NCI-H1417 treated with DMSO at 0.1 percent for 48 hours (cell line): ENCODE results near the gene ISYNA1.
"Not testable (repeated sequence)": the region's sequence is repeated elsewhere in the genome, so short reads cannot be mapped to it uniquely, and the experiment has no call there.

Source experiments
- DNase-seq: peaks from one replicate; lab custom pipeline; 2025; lab: John Stamatoyannopoulos, UW

ISYNA1 gene

DNA sequence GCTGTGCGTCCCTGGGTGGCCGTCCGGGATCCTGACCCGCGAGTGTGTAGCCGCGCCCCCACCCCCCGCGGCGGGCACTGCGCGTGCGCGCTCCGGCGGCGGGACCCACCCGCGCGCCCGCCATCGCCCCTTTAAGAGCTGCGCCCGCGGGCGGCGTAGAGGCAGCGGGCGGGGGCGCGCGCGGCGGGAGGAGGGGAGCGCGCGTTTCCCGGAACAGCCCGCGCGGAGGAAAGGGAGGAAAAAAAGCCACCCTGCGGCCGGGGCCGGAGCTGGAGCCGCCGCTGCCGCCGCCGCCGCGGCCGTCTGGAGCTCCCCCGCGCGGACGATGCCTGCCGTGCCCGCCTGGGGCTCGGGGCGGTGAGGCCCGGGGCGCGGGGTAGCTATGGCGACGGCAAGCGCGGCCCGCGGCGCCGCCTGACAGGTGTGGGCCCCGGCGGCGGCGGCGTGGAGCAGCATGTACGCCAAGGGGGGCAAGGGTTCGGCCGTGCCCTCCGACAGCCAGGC, 18.7 kb downstream of the ISYNA1 start, which contains the start of gene SSBP4:
SSBP4 (plus strand) TSS at position 204 of the 504 bp plus-strand sequence; CDS start at position 455, 251 bp downstream.
- DNase-seq, result no peak

DNA sequence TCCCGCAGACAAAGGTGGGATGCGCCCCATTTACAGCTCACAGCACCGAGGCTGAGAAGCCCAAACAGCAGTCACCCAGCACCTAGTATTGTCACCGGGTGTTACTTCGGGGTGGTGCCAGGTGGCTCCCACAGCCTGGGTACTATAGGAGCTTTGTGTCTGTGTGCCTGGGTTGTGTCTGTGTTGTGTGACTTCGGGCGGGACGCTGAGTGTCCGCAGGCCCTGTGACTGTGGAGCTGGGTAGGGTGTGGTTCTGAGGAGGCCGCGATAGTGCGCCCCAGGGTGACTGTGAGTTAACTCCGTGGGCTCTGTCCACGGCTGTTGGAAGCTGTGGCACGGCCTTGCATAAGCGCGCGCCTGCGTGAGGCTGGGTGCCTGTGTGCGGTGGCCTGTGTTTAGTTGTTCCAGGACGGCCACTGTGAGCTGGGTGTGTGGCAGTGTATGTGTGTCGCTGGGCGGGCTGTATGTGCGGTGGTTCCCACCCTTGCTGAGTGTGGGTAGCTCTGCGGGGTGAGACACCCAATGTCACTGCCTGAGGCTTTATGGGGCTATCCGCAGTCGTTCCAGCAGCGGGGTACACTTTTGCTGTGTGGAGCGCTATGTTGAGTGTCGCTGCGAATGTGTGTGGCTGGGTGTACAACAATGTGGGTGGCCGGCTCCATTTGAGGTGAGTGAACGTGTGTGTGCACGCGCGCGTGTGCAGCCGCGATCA, 19.3 kb downstream of the ISYNA1 start:
- no peak for DNase-seq

DNA sequence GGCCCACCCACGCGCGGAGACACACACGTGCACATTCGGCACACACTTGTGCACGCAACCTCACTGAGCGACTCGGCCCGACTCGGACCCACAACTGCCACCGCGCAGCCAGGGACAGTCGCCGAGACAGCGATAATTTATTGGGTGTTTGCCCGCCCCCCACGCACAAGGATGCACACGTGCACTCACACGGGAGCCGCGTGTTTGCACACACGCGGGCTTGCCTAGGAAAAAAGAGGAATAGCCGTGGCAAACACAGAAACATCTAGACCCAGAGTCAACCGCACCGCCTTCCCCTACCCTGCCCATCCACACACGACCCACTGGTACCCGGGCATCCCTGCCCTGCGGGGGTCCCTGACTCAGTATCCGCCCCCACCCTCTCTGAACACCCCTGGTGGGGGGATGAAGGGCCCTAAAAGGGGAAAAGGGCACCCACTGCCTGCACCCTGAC, 19.9 kb downstream of the ISYNA1 start:
- no peak for DNase-seq

DNA sequence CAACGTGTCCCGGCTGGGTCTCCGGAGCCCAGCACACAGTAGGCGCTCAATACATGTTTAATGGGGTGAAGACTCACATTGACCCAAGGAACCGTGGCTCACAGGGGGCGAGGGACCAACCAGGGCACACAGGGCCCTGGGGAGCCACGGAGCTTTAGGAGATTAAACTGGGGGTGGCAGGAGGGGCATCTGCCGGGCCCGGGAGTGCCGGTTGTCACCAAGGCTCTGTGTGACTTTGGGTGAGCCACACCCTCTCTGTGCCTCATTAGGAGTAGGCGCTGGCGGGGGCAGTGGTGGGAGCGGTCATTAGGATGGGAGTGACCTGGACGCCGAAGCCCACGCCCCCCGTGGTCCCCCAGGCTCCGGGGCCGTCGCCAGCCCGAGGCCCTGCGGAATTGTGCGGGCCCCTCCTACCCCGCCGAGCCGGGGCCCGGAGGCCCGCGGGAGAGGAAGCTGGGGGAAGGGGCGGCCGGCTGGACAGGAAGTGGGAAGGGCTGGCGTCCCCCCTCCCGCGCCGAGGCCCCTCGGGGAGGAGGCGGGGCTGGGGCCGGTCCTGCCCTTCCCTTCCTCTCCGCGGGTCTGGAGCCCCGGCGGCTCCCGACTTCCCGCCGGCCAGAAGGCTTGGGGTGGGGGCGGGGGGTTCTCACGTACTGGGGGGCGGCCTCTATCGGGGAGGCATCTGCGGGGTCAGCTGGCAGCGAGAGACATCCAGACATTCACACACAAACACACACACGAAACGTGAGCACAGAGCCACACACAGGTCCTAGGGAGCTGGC, 20.5 kb downstream of the ISYNA1 start:
- no peak for DNase-seq

DNA sequence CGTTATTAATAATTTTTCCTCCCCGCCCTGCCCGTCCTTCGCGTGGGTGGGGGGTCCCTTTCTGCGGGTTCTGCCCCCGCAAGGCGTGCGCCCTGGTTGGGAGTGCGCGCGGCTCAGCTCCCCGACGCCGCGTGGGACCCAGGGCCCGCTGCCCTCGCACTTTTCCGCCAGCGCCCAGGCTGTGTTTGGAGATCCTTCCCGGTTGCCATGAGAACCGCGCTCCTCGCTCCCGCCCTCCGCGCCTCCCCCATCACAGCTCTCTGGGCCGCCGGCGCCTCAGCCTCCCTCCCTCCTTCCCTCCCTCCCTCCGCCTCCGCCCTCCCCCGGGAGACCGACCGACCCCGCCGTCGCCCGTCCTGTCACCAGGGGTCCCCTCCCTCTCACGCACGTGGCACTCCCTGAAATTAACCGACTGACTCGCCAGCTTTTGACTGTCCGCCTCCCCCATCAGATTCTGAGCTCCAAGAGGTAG, 21.1 kb downstream of the ISYNA1 start:
- DNase-seq, result peak; percentile 65

DNA sequence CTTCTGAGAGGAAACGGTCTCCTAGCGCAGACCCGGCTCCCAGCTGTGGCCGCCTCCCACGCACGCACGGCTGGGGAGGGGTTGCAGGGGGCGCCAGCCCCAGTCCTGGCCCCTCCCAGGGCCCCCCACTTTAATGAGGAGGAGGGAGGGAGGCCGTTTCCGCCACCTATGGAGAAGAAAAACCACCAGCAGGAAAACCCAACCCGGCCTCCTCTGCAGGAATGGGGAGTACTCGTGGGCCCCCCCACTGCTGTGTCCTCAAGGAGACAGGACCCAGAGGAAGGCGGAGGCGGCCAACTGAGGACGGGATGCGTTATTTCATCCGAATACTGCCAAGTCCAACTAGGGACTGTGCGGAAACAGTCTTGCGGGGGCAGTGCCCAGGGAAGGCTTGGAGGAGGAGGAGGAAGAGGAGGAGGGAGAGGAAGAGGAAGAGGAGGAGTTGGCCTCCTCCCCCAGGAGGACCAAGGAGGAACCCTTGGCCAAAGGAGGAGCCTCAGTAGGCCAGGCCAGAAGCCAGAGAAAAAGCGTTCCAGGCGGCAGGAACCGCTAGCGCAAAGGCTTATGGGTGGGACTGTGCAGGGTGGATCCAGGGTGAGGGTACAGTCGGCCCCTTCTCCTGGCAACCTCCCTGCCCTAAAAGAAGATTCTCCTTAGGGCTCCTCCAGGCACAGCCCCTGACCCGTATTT, 22.6 kb downstream of the ISYNA1 start:
- no peak for DNase-seq

DNA sequence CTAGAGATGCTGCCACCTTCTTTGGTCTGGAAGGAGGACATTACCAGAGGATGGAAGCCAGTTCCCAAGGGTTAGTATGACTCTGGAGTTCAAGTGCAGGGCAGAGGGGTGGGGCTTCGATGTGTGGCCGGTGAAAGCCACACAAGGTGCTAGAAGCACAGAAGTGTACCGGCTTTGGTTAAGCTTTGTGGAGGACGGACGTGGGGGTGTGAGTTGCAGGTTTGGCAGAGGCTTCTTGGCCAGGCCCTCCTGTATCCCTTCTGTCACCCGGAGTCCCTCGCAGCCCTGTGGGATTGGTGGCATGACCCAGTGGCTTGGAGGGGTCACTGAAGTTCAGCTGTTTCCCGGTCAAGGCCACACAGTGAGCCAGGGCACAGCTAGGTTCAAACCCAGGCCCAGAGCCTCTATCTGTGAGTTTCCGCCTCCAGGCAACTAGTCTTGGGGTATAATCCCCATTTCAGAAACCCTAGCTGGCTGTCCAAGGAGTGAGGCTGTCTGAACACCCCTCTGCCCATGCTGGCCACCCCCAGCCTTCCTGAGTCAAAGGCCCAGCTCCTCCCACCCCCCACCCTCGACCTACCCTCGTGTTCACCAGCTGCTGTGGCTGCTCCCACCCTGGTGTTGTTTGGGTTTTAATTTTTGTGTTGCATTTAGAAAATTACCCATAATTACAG, 23.3 kb downstream of the ISYNA1 start:
- DNase-seq, result peak; percentile 68

DNA sequence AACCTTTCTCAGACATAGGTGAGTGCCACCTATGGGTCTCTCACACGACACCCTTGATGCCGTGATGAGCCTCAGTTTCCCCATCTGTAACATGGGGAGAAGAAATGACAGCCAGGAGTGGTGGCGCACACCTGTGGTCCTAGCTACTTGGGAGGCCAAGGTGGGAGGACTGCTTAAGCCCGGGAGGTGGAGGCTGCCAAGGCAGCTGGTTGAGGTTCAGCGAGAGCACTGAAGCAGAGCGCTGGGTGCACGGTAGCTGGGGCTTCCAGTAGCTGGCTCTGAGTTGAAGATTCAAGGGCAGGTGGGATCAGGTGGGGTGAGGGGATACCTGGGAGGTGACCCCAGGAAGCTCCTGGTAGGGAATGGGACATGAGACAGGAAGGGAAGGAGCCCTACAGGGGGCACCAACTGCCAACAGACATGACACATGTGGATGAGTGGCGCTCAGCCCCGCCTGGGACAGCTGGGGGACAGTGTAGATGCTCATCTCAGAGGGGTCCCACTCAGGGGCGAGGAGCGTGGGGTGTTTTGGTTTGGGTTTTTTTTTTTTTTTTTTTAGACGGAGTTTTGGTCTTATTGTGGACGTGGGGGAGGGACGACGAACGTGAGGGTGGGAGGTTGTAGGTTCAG, 25.2 kb downstream of the ISYNA1 start:
- no peak for DNase-seq

DNA sequence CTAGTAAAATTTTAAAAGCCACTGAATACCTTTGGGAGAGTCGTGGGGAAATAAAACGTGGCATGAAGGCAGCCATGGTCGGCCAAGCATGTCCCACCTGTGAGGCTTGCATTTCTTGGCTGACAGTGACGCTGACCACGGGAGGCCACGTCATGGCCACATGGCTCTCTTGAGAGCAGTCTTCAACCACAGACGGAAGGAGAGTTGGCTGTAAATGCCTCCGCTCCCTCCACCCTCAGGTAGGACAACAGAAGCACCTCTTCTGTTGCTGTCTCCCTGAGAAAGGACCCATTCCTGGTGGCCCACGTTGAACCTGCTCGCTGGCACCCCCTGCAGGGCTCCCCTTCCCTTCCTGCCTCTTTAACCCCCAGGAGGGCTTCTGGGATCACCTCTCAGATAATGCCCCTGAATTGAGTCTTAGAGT, 29.9 kb downstream of the ISYNA1 start:
- no peak for DNase-seq

DNA sequence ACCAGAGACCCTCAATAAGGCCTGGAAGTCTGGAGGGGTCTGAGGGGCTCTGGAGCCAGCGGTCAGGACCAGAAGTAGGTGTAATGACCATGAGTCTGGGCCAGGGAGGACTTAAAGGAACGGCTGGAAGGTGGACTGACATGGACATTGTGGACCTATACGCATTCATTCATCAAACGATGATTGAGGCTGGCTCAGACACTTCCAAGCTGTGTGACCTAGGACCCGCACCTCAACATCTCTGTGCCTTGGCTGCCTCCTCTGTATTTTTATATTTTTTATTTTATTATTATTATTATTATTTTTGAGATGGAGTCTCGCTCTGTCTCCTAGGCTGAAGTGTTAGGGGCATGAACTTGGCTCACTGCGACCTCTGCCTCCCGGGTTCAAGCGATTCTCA, 31.2 kb downstream of the ISYNA1 start:
- DNase-seq, result no peak

DNA sequence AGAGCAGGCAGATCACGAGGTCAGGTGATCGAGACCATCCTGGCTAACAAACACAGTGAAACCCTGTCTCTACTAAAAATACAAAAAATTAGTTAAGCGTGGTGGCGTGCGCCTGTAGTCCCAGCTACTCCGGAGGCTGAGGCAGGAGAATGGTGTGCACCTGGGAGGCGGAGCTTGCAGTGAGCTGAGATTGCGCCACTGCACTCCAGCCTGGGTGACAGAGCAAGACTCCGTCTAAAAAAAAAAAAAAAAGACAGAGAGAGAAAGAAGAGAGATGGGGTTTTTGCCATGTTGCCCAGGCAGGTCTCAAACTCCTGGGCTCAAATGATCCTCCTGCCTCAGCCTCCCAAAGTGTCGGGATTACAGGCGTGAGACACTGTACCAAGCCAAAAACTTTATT, 32.2 kb downstream of the ISYNA1 start:
- DNase-seq, result not testable (repeated sequence)

DNA sequence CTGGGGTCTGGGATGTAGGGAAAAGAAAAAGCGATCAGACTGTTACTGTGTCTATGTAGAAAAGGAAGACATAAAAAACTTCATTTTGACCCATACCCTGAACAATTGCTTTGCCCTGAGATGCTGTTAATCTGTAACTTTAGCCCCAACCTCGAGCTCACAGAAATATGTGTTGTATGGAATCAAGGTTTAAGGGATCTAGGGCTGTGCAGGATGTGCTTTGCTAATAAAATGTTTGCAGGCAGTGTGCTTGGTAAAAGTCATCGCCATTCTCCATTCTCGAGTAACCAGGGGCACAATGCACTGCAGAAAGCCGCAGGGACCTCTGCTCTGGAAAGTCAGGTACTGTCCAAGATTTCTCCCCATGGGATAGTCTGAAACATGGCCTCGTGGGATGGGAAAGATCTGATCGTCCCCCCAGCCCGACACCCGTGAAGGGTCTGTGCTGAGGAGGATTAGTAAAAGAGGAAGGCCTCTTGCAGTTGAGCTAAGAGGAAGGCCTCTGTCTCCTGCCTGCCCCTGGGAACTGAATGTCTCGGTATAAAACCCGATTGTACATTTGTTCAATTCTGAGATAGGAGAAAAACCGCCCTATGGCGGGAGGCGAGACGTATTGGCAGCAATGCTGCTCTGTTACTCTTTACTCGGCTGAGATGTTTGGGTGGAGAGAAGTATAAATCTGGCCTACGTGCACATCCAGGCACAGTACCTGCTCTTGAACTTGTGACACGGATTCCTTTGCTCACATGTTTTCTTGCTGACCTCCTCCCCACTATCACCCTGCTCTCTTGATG, 35.3 kb downstream of the ISYNA1 start:
- not testable (repeated sequence) for DNase-seq

DNA sequence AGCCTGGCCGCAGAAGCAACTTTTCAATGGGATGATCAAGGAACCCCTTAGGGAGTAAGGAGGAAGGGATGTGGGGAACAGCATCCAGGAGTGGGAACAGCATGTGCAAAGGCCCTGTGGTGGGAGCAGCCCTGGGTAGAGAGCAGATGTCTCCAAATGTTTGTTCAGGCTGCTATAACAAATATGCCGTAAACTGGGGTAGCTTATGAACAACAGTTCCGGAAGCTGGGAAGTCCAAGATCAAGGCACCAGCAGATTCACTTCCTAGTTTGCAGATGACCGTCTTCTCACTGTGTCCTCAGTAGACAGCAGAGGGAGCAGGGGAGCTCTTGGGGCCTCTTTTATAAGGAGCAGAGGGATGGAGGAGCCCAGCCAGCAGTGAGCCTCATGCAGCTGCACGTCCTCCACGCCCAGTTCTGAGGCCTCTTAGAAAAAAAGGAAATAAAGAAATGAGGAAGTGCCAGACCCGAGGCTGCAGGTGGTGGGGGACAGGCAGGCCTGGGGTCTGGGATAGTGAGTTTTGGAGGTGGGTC, 36.3 kb downstream of the ISYNA1 start:
- DNase-seq, result no peak

DNA sequence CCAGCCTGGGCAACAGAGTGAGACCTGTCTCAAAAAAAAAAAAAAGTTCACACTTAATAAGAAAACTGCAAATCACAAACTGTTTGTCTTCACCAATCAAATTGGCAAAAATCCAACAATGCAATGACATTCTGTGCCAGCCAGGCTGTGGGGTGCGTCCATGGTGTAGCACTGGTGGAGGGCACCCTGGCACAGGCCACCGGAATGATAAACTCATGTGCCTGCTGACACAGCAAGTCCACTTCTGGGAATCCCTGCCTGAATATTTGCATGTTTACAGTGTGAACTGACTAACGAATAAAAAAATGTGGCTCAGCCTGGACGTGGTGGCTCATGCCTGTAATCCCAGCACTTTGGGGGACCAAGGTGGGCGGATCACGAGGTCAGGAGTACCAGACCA, 38.9 kb downstream of the ISYNA1 start:
- DNase-seq, result no peak

DNA sequence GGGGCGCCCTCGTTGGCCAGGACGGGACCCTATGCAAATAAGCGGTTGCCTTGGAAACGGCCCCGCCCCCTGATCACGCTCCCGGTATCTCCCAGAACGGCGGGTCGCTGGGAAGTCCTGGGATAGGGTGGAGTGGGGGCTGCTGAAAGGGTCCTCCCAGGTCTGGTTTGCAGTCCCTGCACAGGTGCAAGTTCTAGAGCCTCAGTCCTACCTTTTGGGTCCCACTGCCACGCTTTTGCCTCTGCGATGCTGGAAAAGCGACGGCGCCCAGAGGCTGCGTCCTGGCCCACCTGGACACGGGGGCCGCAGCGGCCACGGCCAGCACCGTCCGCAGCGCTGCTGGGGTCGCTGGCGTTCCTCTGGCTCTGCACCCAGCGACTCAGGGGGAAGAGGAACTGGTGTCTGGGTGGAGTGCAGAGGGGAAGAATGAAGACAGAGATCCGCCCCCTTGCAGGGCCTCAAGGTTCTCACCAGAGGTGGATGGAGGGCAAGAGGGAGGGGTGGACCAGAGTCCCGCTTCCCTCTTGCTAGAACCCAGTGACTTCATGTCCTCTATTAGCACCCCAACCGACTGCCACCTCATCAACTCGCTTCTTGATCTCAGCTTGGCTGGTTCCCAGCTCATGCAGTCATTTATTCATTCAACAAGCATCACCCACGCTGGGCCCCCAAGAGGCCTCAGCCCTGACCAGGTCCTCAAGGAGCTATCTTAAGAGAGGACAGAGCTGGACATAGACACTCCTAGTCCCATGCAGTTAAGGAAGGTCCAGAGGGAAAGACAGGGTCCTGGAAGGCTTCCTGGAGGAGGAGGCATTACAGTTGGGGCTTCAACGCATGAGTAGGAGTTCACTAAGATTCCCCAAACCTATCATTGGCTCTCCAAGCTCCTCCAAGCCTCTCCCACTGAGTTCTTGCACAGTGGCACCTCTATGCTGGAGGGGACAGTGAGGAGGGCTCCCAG, 40.4 kb downstream of the ISYNA1 start, which contains the start of gene LRRC25:
LRRC25 (minus strand) TSS at position 381 of the 961 bp plus-strand sequence. CDS start 659 bp downstream, outside the sequence.
- no peak for DNase-seq

DNA sequence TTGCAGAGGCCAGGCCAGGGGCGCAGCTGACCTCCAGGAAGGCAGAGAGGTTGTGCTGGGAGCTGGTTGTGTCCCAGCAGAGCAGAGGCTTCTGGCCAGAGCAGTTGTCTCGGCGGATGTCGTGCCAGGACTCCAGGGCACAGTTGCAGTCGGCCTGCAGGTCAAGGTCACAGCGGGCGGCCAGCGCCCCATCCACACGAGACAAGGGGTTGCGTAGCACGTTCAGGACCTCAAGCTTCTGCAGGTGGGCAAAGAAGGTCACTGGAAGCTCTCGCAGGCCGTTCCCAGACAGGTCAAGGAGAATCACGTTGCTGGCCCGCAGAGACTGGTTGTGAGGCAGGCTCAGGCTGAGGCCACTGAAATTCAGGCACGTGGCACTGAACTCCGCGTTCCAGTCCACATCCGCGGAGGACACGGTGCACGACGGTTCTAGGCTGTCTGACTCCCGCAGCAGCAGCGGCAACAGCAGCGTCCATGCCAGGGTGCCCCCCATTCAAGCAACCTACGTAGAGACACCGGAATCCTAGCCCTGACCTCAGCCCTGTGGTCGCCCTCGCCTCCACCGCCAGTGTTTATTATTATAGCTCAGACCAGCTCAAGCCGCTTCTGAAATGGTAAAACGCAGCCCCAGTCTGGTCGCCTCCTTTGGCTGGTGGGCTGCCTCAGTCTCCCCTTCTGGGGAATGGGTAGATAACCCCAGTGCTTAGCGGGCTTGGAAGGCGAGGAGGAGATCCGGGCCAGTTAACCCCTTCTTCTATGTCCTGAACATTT, 41.3 kb downstream of the ISYNA1 start:
- no peak for DNase-seq

DNA sequence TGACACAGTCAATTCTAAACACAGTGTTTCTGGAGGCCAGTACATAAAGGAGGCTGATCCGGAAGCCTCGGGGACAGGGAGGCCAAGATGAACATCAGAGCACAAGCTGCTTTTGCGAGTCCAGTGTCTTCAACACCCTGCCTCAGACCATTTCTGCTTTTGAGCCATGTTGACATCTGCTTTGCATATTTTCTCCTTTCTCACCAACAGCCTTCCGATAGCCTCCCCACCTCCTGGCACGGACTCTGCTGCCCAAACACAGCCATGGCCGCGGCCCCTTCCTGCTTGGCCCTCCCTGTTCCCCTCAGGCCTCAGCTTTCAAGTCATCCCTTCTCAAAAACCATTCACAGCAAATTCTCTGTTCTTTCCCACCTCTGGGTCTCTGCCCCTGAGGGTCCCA, 44.1 kb downstream of the ISYNA1 start:
- DNase-seq, result no peak

DNA sequence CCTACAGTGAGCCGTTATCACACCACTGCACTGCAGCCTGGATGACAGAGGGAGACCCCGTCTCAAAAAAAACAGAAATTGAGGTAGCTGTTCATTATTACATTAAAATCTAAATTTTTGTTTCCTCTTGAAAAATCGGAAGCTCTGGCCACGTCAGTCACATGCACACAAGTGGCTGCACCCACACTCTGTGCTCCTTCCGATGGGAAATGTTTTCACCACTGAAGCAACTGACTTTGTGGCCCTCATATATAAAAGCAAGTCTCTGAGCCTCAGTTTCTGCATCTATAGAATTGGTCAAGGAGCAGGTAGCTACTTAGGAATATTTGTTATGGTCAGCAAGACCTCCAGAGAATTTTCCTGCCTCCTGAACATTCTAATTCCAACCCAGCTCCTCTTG, 45.0 kb downstream of the ISYNA1 start:
- no peak for DNase-seq
